NCI-H2107 (cell line): ENCODE measurements around the gene TRPM3.

Experiments
- DNase-seq: peaks from one replicate; lab custom pipeline; 2025; lab: John Stamatoyannopoulos, UW

TRPM3 gene

DNA sequence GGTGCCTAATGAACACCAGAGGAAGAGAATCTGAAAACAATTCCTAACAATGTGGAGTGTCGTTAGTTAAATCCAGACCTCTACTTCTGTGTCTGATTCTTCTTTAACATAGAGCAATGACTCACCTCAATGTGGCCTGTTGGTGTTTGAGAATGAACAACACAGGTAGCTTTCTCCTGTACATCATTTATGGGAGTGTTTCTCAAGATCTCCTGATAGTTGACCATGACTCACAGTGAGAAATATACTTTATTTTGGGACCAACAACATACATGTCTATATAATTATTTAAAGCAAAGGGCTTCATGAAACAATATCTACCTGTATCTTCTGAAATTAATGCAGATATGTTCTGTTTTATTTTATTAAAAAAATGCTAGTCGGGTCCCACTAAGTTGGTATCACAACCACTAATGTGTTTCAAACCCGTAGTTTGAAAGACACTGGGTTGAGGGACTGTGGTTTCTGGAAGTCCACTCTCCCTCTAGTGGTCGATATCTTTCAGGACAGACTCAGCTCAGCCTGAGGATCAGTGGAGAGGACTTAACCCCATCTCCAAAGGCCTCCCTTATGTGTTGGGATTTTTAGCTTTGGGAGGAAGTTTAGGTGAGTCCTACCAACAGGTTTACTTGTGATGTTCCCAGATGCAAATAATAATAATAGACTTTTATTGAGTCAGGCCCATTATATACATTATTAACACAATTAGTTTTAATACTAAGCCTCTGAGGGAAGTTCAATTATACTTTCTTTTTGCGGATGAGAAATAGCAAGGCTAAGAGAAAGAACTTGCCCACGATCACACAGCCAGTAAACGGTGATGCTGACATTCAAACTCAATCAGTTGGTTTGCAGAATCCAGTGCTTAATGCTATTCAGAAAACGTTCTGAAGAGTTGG is 636.9 kb downstream of the TRPM3 start:
- DNase-seq: peak; percentile 29

DNA sequence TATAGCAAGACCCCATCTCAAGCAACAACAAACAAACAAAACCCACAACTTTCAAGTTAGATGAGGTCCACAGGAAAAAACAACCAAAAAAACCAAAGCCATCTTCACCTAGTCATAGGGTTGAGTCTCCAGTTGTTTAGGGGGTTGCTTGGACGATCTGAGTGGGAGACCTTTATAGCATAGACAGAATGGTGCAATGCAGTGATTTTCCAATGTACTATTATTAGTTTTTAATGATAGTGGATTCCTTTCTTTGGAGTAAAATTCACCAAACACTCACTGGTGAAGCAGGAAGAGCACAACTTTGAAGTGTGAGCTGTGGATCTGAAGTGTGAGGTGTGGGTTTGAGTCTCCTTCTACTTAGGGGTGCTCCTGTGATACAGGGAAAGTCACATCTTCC is 640.0 kb downstream of the TRPM3 start:
- DNase-seq: no peak

DNA sequence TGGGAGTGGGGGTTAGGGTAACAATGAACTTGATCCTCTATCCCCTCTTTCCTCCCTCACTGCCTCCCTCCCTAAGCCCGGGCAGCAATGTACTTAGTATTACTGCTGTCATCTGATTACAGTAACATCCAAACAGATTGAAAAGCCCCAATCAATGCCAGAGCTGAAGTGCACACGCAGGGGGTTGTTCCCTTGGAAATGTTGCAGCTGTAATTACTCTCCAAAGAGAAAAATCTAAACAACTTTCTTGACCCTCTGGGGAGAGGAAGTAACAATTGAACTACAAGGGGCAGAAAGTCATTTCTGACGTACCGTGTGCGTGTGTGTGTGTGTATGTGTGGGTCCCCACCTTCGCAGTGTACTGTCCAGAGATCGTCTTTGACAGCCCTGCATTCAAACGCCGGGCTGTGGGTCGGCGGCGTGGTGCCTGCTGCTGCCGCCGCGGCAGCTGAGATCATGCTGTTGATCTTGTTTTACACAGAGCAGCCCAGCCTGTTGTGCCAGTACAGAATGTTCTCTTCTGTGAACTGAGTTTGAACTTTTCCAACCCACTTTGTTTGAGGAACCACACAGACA is 640.9 kb downstream of the TRPM3 start:
- DNase-seq: peak; percentile 50

DNA sequence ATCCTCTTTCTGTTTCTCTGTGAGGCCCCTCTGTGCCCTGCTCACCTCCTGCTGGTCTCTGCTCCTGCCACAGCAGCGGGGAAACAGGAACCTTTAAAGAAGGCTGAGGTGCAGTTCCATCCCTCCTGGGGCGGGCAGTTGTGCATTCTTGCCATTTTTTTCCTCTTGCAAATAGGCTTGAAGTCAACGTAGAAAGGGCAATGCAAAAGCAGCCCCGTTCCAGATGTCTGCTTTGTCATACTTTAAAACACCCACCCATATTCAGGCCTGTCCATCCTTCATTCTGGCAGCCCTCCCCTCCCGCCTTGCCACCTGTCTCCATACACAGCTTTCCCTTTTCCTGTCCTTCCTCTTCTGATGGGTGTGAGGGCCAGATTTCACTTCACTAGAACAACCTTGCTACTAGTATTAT is 641.5 kb downstream of the TRPM3 start:
- DNase-seq: no peak
